ENCODE results near the gene LAMB3. TPM values are rescaled to one million over a fixed set of nuclear protein-coding genes. Genes with fewer than 3 reads are reported as not detected.

Gene LAMB3
- total RNA-seq, 1 donor, result 5.4 TPM

- TF ChIP-seq CTCF (IDR thresholded peaks at IDR 0.05; ENCODE audit: extremely low read depth, low read depth, low read length), result no peak
- DNase-seq (ENCODE audit: insufficient read length, low spot score, missing footprints), result no peak
- Histone ChIP-seq H3K4me2 (ENCODE audit: insufficient read depth, low read length) (peak overlapping the region; percentile 4), H3K27ac (ENCODE audit: low read depth, low read length) (no peak overlapping the region), H3K4me3 (ENCODE audit: insufficient read depth, low read length) (no peak overlapping the region), H3K79me2 (ENCODE audit: insufficient read depth, low read length) (no peaks in the 10 kb centered on the region), H3K36me3 (ENCODE audit: insufficient read depth, low read length) (no peaks in the 10 kb centered on the region), H2AFZ (ENCODE audit: low read length) (no peak overlapping the region), H4K20me1 (ENCODE audit: insufficient read depth, low read length) (no peaks in the 10 kb centered on the region), H3K27me3 (ENCODE audit: insufficient read depth, low read length) (peaks cover 19% of the 10 kb centered on the region), H3K4me1 (ENCODE audit: insufficient read depth, low read length) (peaks cover 11% of the 10 kb centered on the region), H3K9me3 (ENCODE audit: low read depth, low read length) (no peaks in the 10 kb centered on the region)
These were observed 74.9 kb downstream of the LAMB3 start for GRCh38 chr1:209577346-209577745.

GRCh38 chr1:209576392-209577197, 75.6 kb downstream of the LAMB3 start:
- peak; percentile 95 for DNase-seq (ENCODE audit: insufficient read length, low spot score, missing footprints)
- peak overlapping the region; percentile 4 for H3K4me2 ChIP-seq (ENCODE audit: insufficient read depth, low read length)
- TF ChIP-seq CTCF (IDR thresholded peaks at IDR 0.05; ENCODE audit: extremely low read depth, low read depth, low read length), result peak; percentile 98
- no peak overlapping the region for H3K4me3 ChIP-seq (ENCODE audit: insufficient read depth, low read length)
- H2AFZ ChIP-seq (ENCODE audit: low read length), result no peak overlapping the region
- H3K79me2 ChIP-seq (ENCODE audit: insufficient read depth, low read length), result no peaks in the 10 kb centered on the region
- H3K9me3 ChIP-seq (ENCODE audit: low read depth, low read length), result no peaks in the 10 kb centered on the region
- no peaks in the 10 kb centered on the region for H3K36me3 ChIP-seq (ENCODE audit: insufficient read depth, low read length)
- H3K27me3 ChIP-seq (ENCODE audit: insufficient read depth, low read length), result peaks cover 25% of the 10 kb centered on the region
- H4K20me1 ChIP-seq (ENCODE audit: insufficient read depth, low read length), result no peaks in the 10 kb centered on the region
- no peak overlapping the region for H3K27ac ChIP-seq (ENCODE audit: low read depth, low read length)
- H3K4me1 ChIP-seq (ENCODE audit: insufficient read depth, low read length), result peaks cover 11% of the 10 kb centered on the region

- H3K27me3 ChIP-seq (ENCODE audit: insufficient read depth, low read length), result peaks cover 30% of the 10 kb centered on the region
- TF ChIP-seq CTCF (IDR thresholded peaks at IDR 0.05; ENCODE audit: extremely low read depth, low read depth, low read length), result no peak
- no peaks in the 10 kb centered on the region for H4K20me1 ChIP-seq (ENCODE audit: insufficient read depth, low read length)
- no peaks in the 10 kb centered on the region for H3K79me2 ChIP-seq (ENCODE audit: insufficient read depth, low read length)
- no peak overlapping the region for H3K4me3 ChIP-seq (ENCODE audit: insufficient read depth, low read length)
- no peak for DNase-seq (ENCODE audit: insufficient read length, low spot score, missing footprints)
- H3K9me3 ChIP-seq (ENCODE audit: low read depth, low read length), result no peaks in the 10 kb centered on the region
- H2AFZ ChIP-seq (ENCODE audit: low read length), result no peak overlapping the region
- no peaks in the 10 kb centered on the region for H3K36me3 ChIP-seq (ENCODE audit: insufficient read depth, low read length)
- H3K4me2 ChIP-seq (ENCODE audit: insufficient read depth, low read length), result no peak overlapping the region
- H3K4me1 ChIP-seq (ENCODE audit: insufficient read depth, low read length), result peaks cover 5% of the 10 kb centered on the region
- no peak overlapping the region for H3K27ac ChIP-seq (ENCODE audit: low read depth, low read length)
These were observed 81.5 kb downstream of the LAMB3 start for GRCh38 chr1:209570743-209571142.

GRCh38 chr1:209569455-209570207, 82.6 kb downstream of the LAMB3 start:
- Histone ChIP-seq H3K27ac (ENCODE audit: low read depth, low read length) (no peak overlapping the region), H3K36me3 (ENCODE audit: insufficient read depth, low read length) (no peaks in the 10 kb centered on the region), H2AFZ (ENCODE audit: low read length) (peak overlapping the region; percentile 11), H3K79me2 (ENCODE audit: insufficient read depth, low read length) (no peaks in the 10 kb centered on the region), H3K4me1 (ENCODE audit: insufficient read depth, low read length) (peaks cover 5% of the 10 kb centered on the region), H3K4me2 (ENCODE audit: insufficient read depth, low read length) (peak overlapping the region; percentile 76), H3K4me3 (ENCODE audit: insufficient read depth, low read length) (peak overlapping the region; percentile 45), H3K9me3 (ENCODE audit: low read depth, low read length) (no peaks in the 10 kb centered on the region), H3K27me3 (ENCODE audit: insufficient read depth, low read length) (peaks cover 26% of the 10 kb centered on the region), H4K20me1 (ENCODE audit: insufficient read depth, low read length) (no peaks in the 10 kb centered on the region)
- peak; percentile 97 for TF ChIP-seq CTCF (IDR thresholded peaks at IDR 0.05; ENCODE audit: extremely low read depth, low read depth, low read length)
- DNase-seq (ENCODE audit: insufficient read length, low spot score, missing footprints), result no peak

Measured in osteoblast (primary cell).